Neural crest cell (in vitro differentiated cells): ENCODE measurements around the gene TANC1. TPM values are rescaled to one million over a fixed set of nuclear protein-coding genes. Genes with fewer than 3 reads are reported as not detected.
A peak's percentile ranks its signal among the peaks of the same experiment; 100 is the strongest.

Source experiments
- DNase-seq: peaks from one replicate; pipeline ENCODE4 v3.0.0; 2021; ENCODE audit warnings: low read depth, mixed read lengths, low spot score
- H3K27ac Mint-ChIP-seq: one replicate; pipeline ENCODE4 v1.8.0; 2021; ENCODE audit warnings: mild to moderate bottlenecking, mixed read lengths; ENCODE audit not compliant: unreplicated experiment
- H3K27me3 Mint-ChIP-seq: 2 replicates; pipeline ENCODE4 v1.8.0; 2021; ENCODE audit warnings: low read depth, mild to moderate bottlenecking, mixed read lengths
- H3K36me3 Mint-ChIP-seq: 2 replicates; pipeline ENCODE4 v1.8.0; 2021; ENCODE audit warnings: low read depth, mild to moderate bottlenecking, mixed read lengths
- H3K4me1 Mint-ChIP-seq: 2 replicates; pipeline ENCODE4 v1.8.0; 2021; ENCODE audit warnings: mixed read lengths
- H3K4me3 Mint-ChIP-seq: one replicate; pipeline ENCODE4 v1.8.0; 2021; ENCODE audit warnings: mild to moderate bottlenecking, mixed read lengths
- H3K9me3 Mint-ChIP-seq: 2 replicates; pipeline ENCODE4 v1.8.0; 2021; ENCODE audit warnings: mixed read lengths
- CTCF ChIP-seq: fragments of 200-600 bp; sonication (generic); conservative IDR thresholded peaks from 2 replicates; pipeline ENCODE4 v1.5.0; 2021; ENCODE audit warnings: antibody characterized with exemption, mild to moderate bottlenecking
- total RNA-seq: library from RNA; stranded (reverse); gene quantifications from 2 replicates; pipeline ENCODE4 v1.2.1, GENCODE V29; 2021

The TANC1 gene
- total RNA-seq, 1 donor from 2014 or later: 13.2 TPM

- DNase-seq: no peak
- H3K27me3 Mint-ChIP-seq: no peaks in the 10 kb centered on the region
- peaks cover 15% of the 10 kb centered on the region for H3K4me1 Mint-ChIP-seq
- peaks cover 5% of the 10 kb centered on the region for H3K36me3 Mint-ChIP-seq
- TF ChIP-seq CTCF: no peak
- H3K4me3 Mint-ChIP-seq: no peak overlapping the region
- H3K27ac Mint-ChIP-seq: no peak overlapping the region
- H3K9me3 Mint-ChIP-seq: no peaks in the 10 kb centered on the region
Measured at GRCh38 chr2:159204381-159205144, 236.1 kb downstream of the TANC1 start.

GRCh38 chr2:159206736-159207380 lies 238.4 kb downstream of the TANC1 start:
- Mint-ChIP-seq H3K27ac (no peak overlapping the region), H3K27me3 (no peaks in the 10 kb centered on the region), H3K4me1 (peaks cover 24% of the 10 kb centered on the region), H3K9me3 (no peaks in the 10 kb centered on the region), H3K4me3 (no peak overlapping the region), H3K36me3 (peaks cover 2% of the 10 kb centered on the region)
- no peak for TF ChIP-seq CTCF
- no peak for DNase-seq

GRCh38 chr2:159208438-159208837 lies 240.0 kb downstream of the TANC1 start:
- Mint-ChIP-seq H3K27ac (no peak overlapping the region), H3K9me3 (no peaks in the 10 kb centered on the region), H3K27me3 (no peaks in the 10 kb centered on the region), H3K4me1 (peaks cover 29% of the 10 kb centered on the region), H3K36me3 (peaks cover 5% of the 10 kb centered on the region), H3K4me3 (no peak overlapping the region)
- no peak for DNase-seq
- TF ChIP-seq CTCF: no peak

GRCh38 chr2:159209341-159210306 lies 241.2 kb downstream of the TANC1 start:
- TF ChIP-seq CTCF: no peak
- no peaks in the 10 kb centered on the region for H3K27me3 Mint-ChIP-seq
- peaks cover 8% of the 10 kb centered on the region for H3K36me3 Mint-ChIP-seq
- H3K27ac Mint-ChIP-seq: no peak overlapping the region
- no peaks in the 10 kb centered on the region for H3K9me3 Mint-ChIP-seq
- H3K4me3 Mint-ChIP-seq: peak overlapping the region; percentile 33
- DNase-seq: no peak
- peaks cover 29% of the 10 kb centered on the region for H3K4me1 Mint-ChIP-seq
